NB4 (cell line): ENCODE results near the gene MADCAM1.
A peak's percentile ranks its signal among the peaks of the same experiment; 100 is the strongest.

Experiments
- MYC ChIP-seq: IDR thresholded peaks from 2 replicates; pipeline ENCODE4 v1.6.1; 2011; ENCODE audit warnings: low read depth, low read length
- POLR2A ChIP-seq: IDR thresholded peaks from 2 replicates; pipeline ENCODE4 v1.6.1; 2011; ENCODE audit warnings: mild to moderate bottlenecking; ENCODE audit not compliant: insufficient read length; ENCODE audit errors: extremely low read depth
- TF ChIP-seq, protein P1 (sequence below): IDR thresholded peaks from one replicate; pipeline ENCODE4 v1.5.1; 2012; ENCODE audit warnings: low read depth, low read length

GRCh38 chr19:532561-533363, 36.5 kb downstream of the MADCAM1 start:
- TF ChIP-seq POLR2A = no peak
- TF ChIP-seq, protein P1, sequence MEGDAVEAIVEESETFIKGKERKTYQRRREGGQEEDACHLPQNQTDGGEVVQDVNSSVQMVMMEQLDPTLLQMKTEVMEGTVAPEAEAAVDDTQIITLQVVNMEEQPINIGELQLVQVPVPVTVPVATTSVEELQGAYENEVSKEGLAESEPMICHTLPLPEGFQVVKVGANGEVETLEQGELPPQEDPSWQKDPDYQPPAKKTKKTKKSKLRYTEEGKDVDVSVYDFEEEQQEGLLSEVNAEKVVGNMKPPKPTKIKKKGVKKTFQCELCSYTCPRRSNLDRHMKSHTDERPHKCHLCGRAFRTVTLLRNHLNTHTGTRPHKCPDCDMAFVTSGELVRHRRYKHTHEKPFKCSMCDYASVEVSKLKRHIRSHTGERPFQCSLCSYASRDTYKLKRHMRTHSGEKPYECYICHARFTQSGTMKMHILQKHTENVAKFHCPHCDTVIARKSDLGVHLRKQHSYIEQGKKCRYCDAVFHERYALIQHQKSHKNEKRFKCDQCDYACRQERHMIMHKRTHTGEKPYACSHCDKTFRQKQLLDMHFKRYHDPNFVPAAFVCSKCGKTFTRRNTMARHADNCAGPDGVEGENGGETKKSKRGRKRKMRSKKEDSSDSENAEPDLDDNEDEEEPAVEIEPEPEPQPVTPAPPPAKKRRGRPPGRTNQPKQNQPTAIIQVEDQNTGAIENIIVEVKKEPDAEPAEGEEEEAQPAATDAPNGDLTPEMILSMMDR = peak; percentile 38
- no peak for TF ChIP-seq MYC
